Neural progenitor cell (in vitro differentiated cells): ENCODE data around the gene MDM4. TPM values are rescaled to one million over a fixed set of nuclear protein-coding genes. Genes with fewer than 3 reads are reported as not detected.
A peak's percentile ranks its signal among the peaks of the same experiment; 100 is the strongest.

Source experiments
- DNase-seq: peaks from one replicate; pipeline ENCODE4 v3.0.0-alpha.2; 2016; ENCODE audit warnings: low spot score
- H2AFZ ChIP-seq: fragments of 200-600 bp; sonication (generic); replicated peaks from 2 replicates; pipeline ENCODE4 v1.6.1; 2016; ENCODE audit warnings: antibody characterized with exemption
- H3F3A ChIP-seq: fragments of 200-600 bp; sonication (generic); 2 replicates; pipeline ENCODE4 v1.6.1; 2016; ENCODE audit warnings: antibody characterized with exemption, low read depth
- H3K27ac ChIP-seq: fragments of 200-600 bp; sonication (generic); 2 replicates; pipeline ENCODE4 v1.5.1; 2016; ENCODE audit warnings: mild to moderate bottlenecking
- H3K27me3 ChIP-seq: fragments of 200-600 bp; sonication (generic); 2 replicates; pipeline ENCODE4 v1.6.1; 2016; ENCODE audit warnings: mild to moderate bottlenecking, moderate library complexity
- H3K36me3 ChIP-seq: fragments of 200-600 bp; sonication (generic); 2 replicates; pipeline ENCODE4 v1.5.1; 2016
- H3K4me1 ChIP-seq: fragments of 200-600 bp; sonication (generic); 2 replicates; pipeline ENCODE4 v1.6.1; 2016; ENCODE audit warnings: mixed run types
- H3K4me2 ChIP-seq: fragments of 200-600 bp; sonication (generic); 2 replicates; pipeline ENCODE4 v1.6.1; 2016
- H3K4me3 ChIP-seq: fragments of 200-600 bp; sonication (generic); 2 replicates; pipeline ENCODE4 v1.5.1; 2016
- H3K79me2 ChIP-seq: fragments of 200-600 bp; sonication (generic); 2 replicates; pipeline ENCODE4 v1.6.1; 2016; ENCODE audit warnings: low read depth
- H3K9ac ChIP-seq: fragments of 200-600 bp; sonication (generic); 2 replicates; pipeline ENCODE4 v1.6.1; 2016
- H3K9me3 ChIP-seq: fragments of 200-600 bp; sonication (generic); 2 replicates; pipeline ENCODE4 v1.5.1; 2016; ENCODE audit warnings: low read depth
- H4K20me1 ChIP-seq: fragments of 200-600 bp; sonication (generic); 2 replicates; pipeline ENCODE4 v1.6.1; 2016; ENCODE audit warnings: low read depth
- H3K27ac Mint-ChIP-seq: 3 replicates; pipeline ENCODE4 v1.8.0; 2021; ENCODE audit warnings: mixed read lengths
- H3K27me3 Mint-ChIP-seq: 2 replicates; pipeline ENCODE4 v1.8.0; 2022; ENCODE audit warnings: low read depth, mild to moderate bottlenecking, inconsistent platforms, moderate library complexity, mixed read lengths; ENCODE audit not compliant: insufficient read depth
- H3K36me3 Mint-ChIP-seq: 3 replicates; pipeline ENCODE4 v1.8.0; 2021; ENCODE audit warnings: mixed read lengths
- H3K4me1 Mint-ChIP-seq: 3 replicates; pipeline ENCODE4 v1.8.0; 2021; ENCODE audit warnings: mixed read lengths
- H3K4me3 Mint-ChIP-seq: 3 replicates; pipeline ENCODE4 v1.8.0; 2021; ENCODE audit warnings: mild to moderate bottlenecking, moderate library complexity, mixed read lengths
- H3K9me3 Mint-ChIP-seq: 3 replicates; pipeline ENCODE4 v1.8.0; 2020; ENCODE audit warnings: mixed read lengths
- EZH2 ChIP-seq: fragments of 200-600 bp; sonication (generic); IDR thresholded peaks from 2 replicates; pipeline ENCODE4 v1.6.1; 2017; ENCODE audit warnings: antibody characterized with exemption, mild to moderate bottlenecking, moderate library complexity
- EZH2phosphoT487 ChIP-seq: fragments of 200-600 bp; sonication (generic); IDR thresholded peaks from 2 replicates; pipeline ENCODE4 v1.6.1; 2017; ENCODE audit warnings: antibody characterized with exemption
- total RNA-seq: library from RNA; depleted of rRNA; stranded (reverse); fragments of >200 nt; gene quantifications from 2 replicates; pipeline ENCODE4 v1.2.3, GENCODE V29; 2015; ENCODE audit warnings: low replicate concordance
- TF ChIP-seq, protein P1 (sequence below): fragments of 200-600 bp; sonication (generic); IDR thresholded peaks from 2 replicates; pipeline ENCODE4 v1.5.1; 2017; ENCODE audit warnings: antibody characterized with exemption, mild to moderate bottlenecking

Gene MDM4
- total RNA-seq, 1 donor from 2014 or later, result 72.9 TPM

DNA sequence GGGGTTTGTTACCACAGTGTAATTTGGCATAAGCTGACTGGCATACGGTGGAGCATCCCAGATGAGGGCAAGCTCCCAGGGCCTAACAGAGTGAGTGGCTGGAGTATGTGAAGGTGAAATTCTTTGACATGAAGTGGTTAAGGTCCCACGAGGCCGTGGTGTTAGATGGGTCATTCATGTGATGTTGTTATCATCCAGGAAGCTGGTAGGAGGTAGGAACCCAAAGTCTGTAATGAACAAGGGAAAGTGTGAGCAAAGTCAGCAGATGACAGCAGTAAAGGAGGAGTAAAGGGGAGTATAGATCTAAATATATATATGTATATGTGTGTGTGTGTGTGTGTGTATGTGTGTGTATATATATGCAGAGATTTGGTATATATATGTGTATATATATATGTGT lies 47.6 kb downstream of the MDM4 start:
- Histone ChIP-seq H2AFZ (no peak overlapping the region), H3K36me3 (no peaks in the 10 kb centered on the region), H3K79me2 (no peaks in the 10 kb centered on the region), H3K4me1 (peaks cover 14% of the 10 kb centered on the region), H3K4me2 (no peak overlapping the region), H3K27ac (no peak overlapping the region), H3F3A (peaks cover 15% of the 10 kb centered on the region), H4K20me1 (peaks cover 5% of the 10 kb centered on the region), H3K27me3 (no peaks in the 10 kb centered on the region), H3K9me3 (no peaks in the 10 kb centered on the region), H3K9ac (no peak overlapping the region), H3K4me3 (no peak overlapping the region)
- Mint-ChIP-seq H3K36me3 (no peaks in the 10 kb centered on the region), H3K27me3 (peaks cover 5% of the 10 kb centered on the region), H3K9me3 (no peaks in the 10 kb centered on the region), H3K4me1 (peaks cover 28% of the 10 kb centered on the region), H3K4me3 (no peak overlapping the region), H3K27ac (no peak overlapping the region)
- TF ChIP-seq EZH2phosphoT487, result no peak
- TF ChIP-seq, protein P1, sequence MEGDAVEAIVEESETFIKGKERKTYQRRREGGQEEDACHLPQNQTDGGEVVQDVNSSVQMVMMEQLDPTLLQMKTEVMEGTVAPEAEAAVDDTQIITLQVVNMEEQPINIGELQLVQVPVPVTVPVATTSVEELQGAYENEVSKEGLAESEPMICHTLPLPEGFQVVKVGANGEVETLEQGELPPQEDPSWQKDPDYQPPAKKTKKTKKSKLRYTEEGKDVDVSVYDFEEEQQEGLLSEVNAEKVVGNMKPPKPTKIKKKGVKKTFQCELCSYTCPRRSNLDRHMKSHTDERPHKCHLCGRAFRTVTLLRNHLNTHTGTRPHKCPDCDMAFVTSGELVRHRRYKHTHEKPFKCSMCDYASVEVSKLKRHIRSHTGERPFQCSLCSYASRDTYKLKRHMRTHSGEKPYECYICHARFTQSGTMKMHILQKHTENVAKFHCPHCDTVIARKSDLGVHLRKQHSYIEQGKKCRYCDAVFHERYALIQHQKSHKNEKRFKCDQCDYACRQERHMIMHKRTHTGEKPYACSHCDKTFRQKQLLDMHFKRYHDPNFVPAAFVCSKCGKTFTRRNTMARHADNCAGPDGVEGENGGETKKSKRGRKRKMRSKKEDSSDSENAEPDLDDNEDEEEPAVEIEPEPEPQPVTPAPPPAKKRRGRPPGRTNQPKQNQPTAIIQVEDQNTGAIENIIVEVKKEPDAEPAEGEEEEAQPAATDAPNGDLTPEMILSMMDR, result no peak
- no peak for TF ChIP-seq EZH2
- no peak for DNase-seq

GRCh38 chr1:204564835-204565234 lies 48.6 kb downstream of the MDM4 start:
- no peak overlapping the region for H3K27ac ChIP-seq
- peaks cover 21% of the 10 kb centered on the region for H3K4me1 ChIP-seq
- no peak overlapping the region for H3K27ac Mint-ChIP-seq
- H3K36me3 Mint-ChIP-seq, result no peaks in the 10 kb centered on the region
- DNase-seq, result no peak
- H3K27me3 ChIP-seq, result no peaks in the 10 kb centered on the region
- peaks cover 36% of the 10 kb centered on the region for H3K4me1 Mint-ChIP-seq
- H3K4me3 ChIP-seq, result no peak overlapping the region
- no peaks in the 10 kb centered on the region for H3K79me2 ChIP-seq
- H4K20me1 ChIP-seq, result peaks cover 2% of the 10 kb centered on the region
- no peak overlapping the region for H3K4me3 Mint-ChIP-seq
- no peak overlapping the region for H3K4me2 ChIP-seq
- H3K27me3 Mint-ChIP-seq, result peaks cover 5% of the 10 kb centered on the region
- TF ChIP-seq, protein P1, result no peak
- TF ChIP-seq EZH2 (no peak), EZH2phosphoT487 (no peak)
- peaks cover 16% of the 10 kb centered on the region for H3F3A ChIP-seq
- H3K9me3 ChIP-seq, result no peaks in the 10 kb centered on the region
- no peak overlapping the region for H3K9ac ChIP-seq
- H3K9me3 Mint-ChIP-seq, result no peaks in the 10 kb centered on the region
- H2AFZ ChIP-seq, result no peak overlapping the region
- H3K36me3 ChIP-seq, result no peaks in the 10 kb centered on the region

- H3K9ac ChIP-seq, result no peak overlapping the region
These were observed 49.7 kb downstream of the MDM4 start for GRCh38 chr1:204565617-204566582.

More at GRCh38 chr1:204565617-204566582, 49.7 kb downstream of the MDM4 start:
- Mint-ChIP-seq H3K4me1 (peaks cover 30% of the 10 kb centered on the region), H3K9me3 (no peaks in the 10 kb centered on the region), H3K27ac (peak overlapping the region; percentile 36), H3K4me3 (peak overlapping the region; percentile 51), H3K36me3 (no peaks in the 10 kb centered on the region), H3K27me3 (peaks cover 8% of the 10 kb centered on the region)
- H2AFZ ChIP-seq, result peak overlapping the region; percentile 65
- peaks cover 12% of the 10 kb centered on the region for H3F3A ChIP-seq
- peak; percentile 83 for DNase-seq
- no peak for TF ChIP-seq EZH2phosphoT487
- TF ChIP-seq, protein P1, result peak; percentile 76
- no peak for TF ChIP-seq EZH2
- H4K20me1 ChIP-seq, result no peaks in the 10 kb centered on the region
- H3K4me2 ChIP-seq, result peak overlapping the region; percentile 76
- H3K4me1 ChIP-seq, result peaks cover 16% of the 10 kb centered on the region
- no peaks in the 10 kb centered on the region for H3K79me2 ChIP-seq
- H3K27ac ChIP-seq, result no peak overlapping the region
- no peaks in the 10 kb centered on the region for H3K9me3 ChIP-seq
- H3K27me3 ChIP-seq, result no peaks in the 10 kb centered on the region
- H3K36me3 ChIP-seq, result no peaks in the 10 kb centered on the region
- H3K4me3 ChIP-seq, result peak overlapping the region; percentile 37
